ENCODE data around the gene CREBBP. TPM values are rescaled to one million over a fixed set of nuclear protein-coding genes. Genes with fewer than 3 reads are reported as not detected.
A peak's percentile ranks its signal among the peaks of the same experiment; 100 is the strongest.

The CREBBP gene
- total RNA-seq, 1 donor from 2014 or later = 37.5 TPM

- FAIRE-seq = no peak
- DNase-seq (ENCODE audit: low spot score in 2 of 2) = no peak
Measured at GRCh38 chr16:3881499-3881990, 1.0 kb upstream of the CREBBP start.

GRCh38 chr16:3879887-3880564 lies 487 bp downstream of the CREBBP start:
- DNase-seq (ENCODE audit: low spot score in 2 of 2) = peak; percentile 75 to 87
- FAIRE-seq = no peak

- peak in 1 of 2 donors; percentile 17 for DNase-seq (ENCODE audit: low spot score in 2 of 2)
- no peak for FAIRE-seq
Measured at GRCh38 chr16:3879258-3879886, 1.1 kb downstream of the CREBBP start.

GRCh38 chr16:3878610-3879009 lies 1.9 kb downstream of the CREBBP start:
- FAIRE-seq = no peak

GRCh38 chr16:3876695-3877094 lies 3.8 kb downstream of the CREBBP start:
- FAIRE-seq (no peak), DNase-seq (ENCODE audit: low spot score in 2 of 2) (no peak)

More at GRCh38 chr16:3878610-3879009, 1.9 kb downstream of the CREBBP start:
- DNase-seq (ENCODE audit: low spot score in 2 of 2) = no peak

- DNase-seq (ENCODE audit: low spot score in 2 of 2) (no peak), FAIRE-seq (no peak)
Measured at GRCh38 chr16:3876160-3876559, 4.4 kb downstream of the CREBBP start.

- DNase-seq (ENCODE audit: low spot score in 2 of 2) = no peak
- FAIRE-seq = no peak
Measured at GRCh38 chr16:3874794-3875692, 5.5 kb downstream of the CREBBP start.

GRCh38 chr16:3874242-3874641 lies 6.3 kb downstream of the CREBBP start:
- DNase-seq (ENCODE audit: low spot score in 2 of 2) = no peak
- FAIRE-seq = no peak

- FAIRE-seq = no peak
- DNase-seq (ENCODE audit: low spot score in 2 of 2) = no peak
Measured at GRCh38 chr16:3873482-3874173, 6.9 kb downstream of the CREBBP start.

- FAIRE-seq (no peak), DNase-seq (ENCODE audit: low spot score in 2 of 2) (no peak)
Measured at GRCh38 chr16:3872216-3872895, 8.2 kb downstream of the CREBBP start.

GRCh38 chr16:3868967-3869366 lies 11.5 kb downstream of the CREBBP start:
- no peak for FAIRE-seq
- DNase-seq (ENCODE audit: low spot score in 2 of 2) = no peak

- FAIRE-seq (no peak), DNase-seq (ENCODE audit: low spot score in 2 of 2) (no peak)
Measured at GRCh38 chr16:3868556-3868955, 12.0 kb downstream of the CREBBP start.

- DNase-seq (ENCODE audit: low spot score in 2 of 2) = no peak
- FAIRE-seq = no peak
Measured at GRCh38 chr16:3866703-3867431, 13.6 kb downstream of the CREBBP start.

- FAIRE-seq = no peak
Measured at GRCh38 chr16:3865241-3865640, 15.3 kb downstream of the CREBBP start.

GRCh38 chr16:3864562-3864961 lies 16.0 kb downstream of the CREBBP start:
- FAIRE-seq = no peak

More at GRCh38 chr16:3865241-3865640, 15.3 kb downstream of the CREBBP start:
- no peak for DNase-seq (ENCODE audit: low spot score in 2 of 2)

GRCh38 chr16:3863587-3863986 lies 16.9 kb downstream of the CREBBP start:
- DNase-seq (ENCODE audit: low spot score in 2 of 2) (no peak), FAIRE-seq (no peak)

More at GRCh38 chr16:3864562-3864961, 16.0 kb downstream of the CREBBP start:
- DNase-seq (ENCODE audit: low spot score in 2 of 2) = no peak

- DNase-seq (ENCODE audit: low spot score in 2 of 2) = no peak
- no peak for FAIRE-seq
Measured at GRCh38 chr16:3861808-3862451, 18.6 kb downstream of the CREBBP start.

GRCh38 chr16:3859889-3860288 lies 20.6 kb downstream of the CREBBP start:
- no peak for FAIRE-seq

GRCh38 chr16:3858801-3859200 lies 21.7 kb downstream of the CREBBP start:
- DNase-seq (ENCODE audit: low spot score in 2 of 2) (no peak), FAIRE-seq (no peak)

More at GRCh38 chr16:3859889-3860288, 20.6 kb downstream of the CREBBP start:
- DNase-seq (ENCODE audit: low spot score in 2 of 2) = no peak
